ENCODE results near the gene SPSB4.
"Not testable (repeated sequence)": the region's sequence is repeated elsewhere in the genome, so short reads cannot be mapped to it uniquely, and the experiment has no call there.

Gene SPSB4

DNA sequence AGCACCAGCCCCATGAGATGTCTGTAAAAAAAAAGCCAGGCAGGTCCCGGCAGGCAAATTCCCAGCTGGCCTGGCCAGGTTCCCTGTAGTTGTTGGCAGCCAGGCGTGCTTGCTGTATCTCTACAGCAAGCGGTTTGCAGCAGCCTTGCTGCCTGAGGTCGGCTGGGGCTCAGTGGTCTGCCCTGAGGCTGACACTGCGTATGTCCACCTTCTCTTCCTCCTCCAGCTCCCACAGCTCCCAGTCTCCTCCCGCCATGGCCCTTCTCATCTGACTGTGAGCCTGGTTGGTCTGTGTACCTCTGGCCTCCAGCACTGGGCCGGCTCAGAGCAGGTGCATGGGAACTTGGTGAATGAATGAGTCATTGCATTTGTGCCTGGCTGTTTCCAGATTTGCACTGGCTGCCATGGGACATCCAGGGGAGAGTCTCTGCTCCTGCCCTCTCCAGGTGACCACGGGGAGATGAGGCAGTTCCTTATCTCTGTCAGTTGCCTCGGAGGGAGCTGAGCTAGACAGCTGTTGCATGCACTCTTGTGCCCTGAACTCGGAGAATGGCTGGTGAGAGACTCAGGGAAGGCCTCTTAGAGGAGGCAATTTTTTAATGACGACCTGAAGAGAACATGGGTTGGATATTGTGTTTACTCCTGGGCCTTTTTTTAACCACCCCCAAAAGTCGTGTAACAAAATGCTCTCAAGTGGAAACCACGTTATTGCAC is 43.0 kb downstream of the SPSB4 start:
- DNase-seq (ENCODE audit: low spot score): no peak

DNA sequence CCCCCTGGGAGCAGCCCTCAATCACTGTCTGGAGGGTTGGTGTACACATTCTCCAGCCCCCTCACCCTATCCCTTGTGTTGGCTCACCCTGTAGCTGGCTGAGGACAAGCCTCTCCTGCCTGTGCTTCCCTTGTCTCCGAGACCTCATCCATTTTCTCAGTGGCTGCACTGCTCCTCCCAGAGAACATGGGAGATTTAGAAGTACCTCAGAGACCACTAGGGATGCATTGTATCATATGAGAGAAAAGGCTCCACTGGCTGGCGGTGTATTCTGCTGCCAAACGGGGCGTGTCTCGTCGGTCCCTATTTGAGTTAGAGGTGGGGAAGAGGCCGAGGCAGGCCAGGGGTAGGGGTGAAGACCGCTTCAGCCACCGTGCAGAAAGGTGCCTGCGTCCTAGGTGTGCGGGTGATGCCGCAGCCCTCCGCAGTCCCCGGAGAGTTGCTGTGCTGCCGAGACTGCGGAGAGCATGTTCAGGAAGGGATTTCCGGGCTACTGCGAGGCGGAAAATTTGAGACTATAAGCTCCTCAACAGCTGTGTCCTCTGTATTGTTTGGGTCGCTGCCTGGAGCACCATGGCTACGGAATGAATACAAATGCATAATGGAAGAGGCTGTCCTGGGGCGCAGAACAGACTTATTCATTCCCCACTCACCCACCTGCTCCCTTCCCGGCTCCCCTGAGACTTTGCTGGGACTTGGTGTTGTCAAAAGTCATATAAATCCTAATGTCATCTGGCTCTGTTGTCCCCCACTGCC is 43.8 kb downstream of the SPSB4 start:
- DNase-seq (ENCODE audit: low spot score): no peak

DNA sequence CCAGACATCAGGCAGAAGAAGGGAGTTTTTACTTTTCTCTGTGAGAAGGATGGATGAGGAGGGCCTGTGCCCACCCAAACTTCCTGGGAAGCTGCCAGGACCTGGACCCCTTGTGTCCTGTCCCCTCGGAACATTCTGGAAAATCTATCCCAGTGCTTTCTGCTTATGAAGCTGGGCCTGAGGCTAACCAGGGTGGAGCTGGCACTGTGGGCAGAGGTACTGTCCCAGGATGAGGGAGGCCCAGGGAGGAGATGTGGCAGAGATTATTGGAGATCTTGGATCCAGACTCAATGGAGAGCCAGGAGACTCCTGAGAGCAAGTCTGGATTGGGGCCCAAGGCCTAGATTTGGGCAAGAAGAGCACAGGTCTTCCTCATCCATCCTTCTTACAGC is 44.4 kb downstream of the SPSB4 start:
- no peak for DNase-seq (ENCODE audit: low spot score)

DNA sequence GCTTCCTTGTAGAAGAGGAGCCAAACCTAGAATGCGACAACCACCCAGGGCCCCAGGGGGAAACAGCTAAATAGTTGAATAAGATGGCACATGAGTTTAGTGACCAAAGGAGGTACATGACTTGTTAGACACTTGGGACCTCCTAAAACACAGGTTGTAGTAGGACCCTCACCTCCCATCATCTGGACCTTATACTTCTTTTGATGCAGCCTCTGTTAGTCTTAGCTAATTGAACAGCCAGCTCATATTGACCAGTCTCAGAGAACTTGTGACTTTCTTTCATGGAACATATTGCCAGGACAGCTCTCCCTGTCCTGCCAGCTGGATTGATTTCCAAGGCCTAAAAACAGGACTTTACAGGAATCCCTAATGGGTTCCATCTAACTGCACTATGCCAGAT is 45.0 kb downstream of the SPSB4 start:
- no peak for DNase-seq (ENCODE audit: low spot score)

GRCh38 chr3:141096981-141097380 is 45.8 kb downstream of the SPSB4 start:
- DNase-seq (ENCODE audit: low spot score): no peak

DNA sequence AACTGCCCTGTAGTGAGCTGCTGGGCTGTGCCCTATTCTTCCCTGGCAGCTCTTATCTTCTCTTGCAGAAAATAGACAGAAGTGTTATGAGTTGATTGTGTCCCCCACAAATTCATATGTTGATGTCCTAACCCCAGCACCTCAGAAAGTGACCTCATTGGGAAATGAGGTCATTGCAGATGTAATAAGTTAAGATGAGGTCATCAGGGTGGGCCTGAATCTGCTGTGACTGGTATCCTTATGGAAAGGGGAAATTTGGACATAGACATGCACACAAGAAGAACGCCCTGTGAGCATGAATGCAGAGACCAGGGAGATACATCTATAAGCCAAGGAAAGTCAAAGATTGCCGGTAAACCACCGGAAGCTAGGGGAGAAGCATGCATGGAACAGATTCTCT is 49.0 kb downstream of the SPSB4 start:
- DNase-seq (ENCODE audit: low spot score): no peak

DNA sequence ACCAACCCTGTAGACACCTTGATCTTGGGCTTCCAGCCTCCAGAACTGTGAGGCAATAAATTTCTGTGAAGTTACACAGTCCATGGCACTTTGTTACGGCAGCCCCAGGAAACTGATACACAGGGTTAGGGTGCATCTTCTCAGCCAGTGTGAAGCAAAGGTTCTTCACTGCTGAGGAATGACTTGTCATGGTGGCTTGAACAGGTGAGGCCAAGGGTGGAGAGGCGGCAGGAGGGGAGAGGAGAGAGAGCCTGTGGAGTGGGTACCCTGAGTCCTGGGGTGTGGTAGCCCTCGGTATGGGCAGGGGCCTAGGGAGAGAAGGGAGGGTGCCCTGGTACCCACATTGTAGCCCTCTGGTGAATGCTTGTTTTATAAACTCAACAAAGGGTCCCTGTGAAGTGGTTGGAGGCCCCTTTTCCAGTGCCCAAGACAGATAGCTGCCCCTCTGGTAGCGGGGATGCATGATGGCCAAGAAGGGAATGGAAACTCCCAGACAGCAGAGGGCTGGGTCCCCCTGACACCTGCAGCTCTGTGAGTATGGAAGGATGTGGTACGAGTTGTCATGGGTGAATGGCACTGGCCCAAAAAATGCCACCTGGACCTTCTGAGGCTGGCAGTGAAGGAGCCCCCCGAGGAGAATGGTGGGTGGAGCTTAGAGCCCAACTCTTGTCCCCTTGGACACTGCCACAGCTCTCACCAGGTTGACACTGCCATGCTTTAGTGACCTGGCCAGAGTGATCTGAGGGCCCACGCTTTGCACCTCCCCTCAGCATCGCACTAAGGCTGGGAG is 49.6 kb downstream of the SPSB4 start:
- DNase-seq (ENCODE audit: low spot score): no peak

DNA sequence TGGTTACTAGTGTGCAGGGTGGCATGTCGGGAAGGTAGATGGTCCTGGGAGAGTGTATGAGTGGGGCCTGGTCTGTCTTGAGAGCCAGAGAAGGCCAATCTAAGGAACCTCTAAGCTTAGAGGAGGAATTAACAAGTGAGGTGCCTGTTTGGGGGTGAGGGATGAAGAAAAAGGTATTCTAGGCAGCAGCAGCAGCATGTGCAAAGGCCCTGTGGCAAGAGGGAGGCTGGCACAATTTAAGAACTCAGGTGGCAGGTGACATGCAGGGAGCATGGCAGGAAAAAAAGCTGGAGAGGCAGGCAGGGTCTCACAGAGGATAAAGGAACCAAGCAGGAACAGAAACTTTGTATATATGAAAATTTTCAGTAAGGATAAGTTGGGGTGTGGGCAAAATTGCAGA is 51.2 kb downstream of the SPSB4 start:
- no peak for DNase-seq (ENCODE audit: low spot score)

- DNase-seq (ENCODE audit: low spot score): no peak
Observed at GRCh38 chr3:141103067-141103466, 51.9 kb downstream of the SPSB4 start.

DNA sequence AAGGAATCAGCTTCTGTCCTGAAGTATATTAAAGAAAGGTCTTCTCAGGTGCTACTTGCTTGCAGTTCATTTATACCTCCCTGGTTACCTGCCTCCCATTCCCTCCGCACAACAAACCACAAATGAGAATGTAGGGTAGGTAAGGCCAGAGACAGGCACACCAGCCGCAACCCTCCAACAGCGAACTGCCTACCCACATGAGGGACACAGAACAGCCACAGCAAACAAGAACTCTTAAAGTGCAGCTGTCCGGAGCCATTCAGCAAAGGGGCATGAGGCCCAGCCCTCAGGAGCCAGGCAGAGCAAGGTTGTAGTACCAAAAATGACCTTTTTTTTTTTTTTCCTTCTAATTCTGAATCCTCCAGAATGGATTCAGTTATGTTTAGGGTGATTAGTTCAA is 52.4 kb downstream of the SPSB4 start:
- no peak for DNase-seq (ENCODE audit: low spot score)

DNA sequence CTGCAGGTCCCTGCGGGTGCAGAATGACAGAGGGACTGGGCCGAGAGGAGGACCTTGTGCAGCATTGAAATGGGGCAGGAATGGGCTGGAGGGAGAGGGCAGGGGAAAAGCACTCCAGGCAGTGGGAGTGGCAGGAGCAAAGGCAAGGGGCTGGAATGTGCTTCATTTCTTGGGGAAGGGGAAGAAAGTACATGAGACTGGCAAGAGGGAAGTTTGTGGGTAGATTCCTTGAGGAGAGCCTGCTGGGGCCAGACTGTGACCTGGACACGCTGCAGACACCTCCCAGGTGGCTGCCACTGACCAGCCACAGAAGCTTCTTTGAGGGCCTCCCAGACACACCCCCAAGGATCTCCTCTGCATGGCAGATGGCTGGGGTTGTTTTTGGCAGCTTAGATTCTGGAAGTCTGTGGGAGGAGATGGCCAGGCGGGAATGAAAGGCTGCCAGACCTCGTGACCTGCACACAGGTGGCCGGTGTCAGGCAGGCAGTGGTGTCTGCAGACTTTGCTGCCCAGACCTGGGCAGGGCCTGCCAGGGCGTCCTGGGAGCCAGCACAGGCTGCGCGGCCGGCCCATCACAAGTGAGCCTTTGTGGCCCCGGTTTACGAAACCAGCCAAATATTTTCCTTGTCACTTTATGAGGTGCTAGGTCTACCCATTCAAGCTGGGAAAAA is 53.1 kb downstream of the SPSB4 start:
- DNase-seq (ENCODE audit: low spot score): no peak

- DNase-seq (ENCODE audit: low spot score): peak; percentile 83
Observed at GRCh38 chr3:141105828-141106628, 54.9 kb downstream of the SPSB4 start.

- no peak for DNase-seq (ENCODE audit: low spot score)
Observed at GRCh38 chr3:141106842-141107241, 55.7 kb downstream of the SPSB4 start.

- DNase-seq (ENCODE audit: low spot score): no peak
Observed at GRCh38 chr3:141108039-141108438, 56.9 kb downstream of the SPSB4 start.

DNA sequence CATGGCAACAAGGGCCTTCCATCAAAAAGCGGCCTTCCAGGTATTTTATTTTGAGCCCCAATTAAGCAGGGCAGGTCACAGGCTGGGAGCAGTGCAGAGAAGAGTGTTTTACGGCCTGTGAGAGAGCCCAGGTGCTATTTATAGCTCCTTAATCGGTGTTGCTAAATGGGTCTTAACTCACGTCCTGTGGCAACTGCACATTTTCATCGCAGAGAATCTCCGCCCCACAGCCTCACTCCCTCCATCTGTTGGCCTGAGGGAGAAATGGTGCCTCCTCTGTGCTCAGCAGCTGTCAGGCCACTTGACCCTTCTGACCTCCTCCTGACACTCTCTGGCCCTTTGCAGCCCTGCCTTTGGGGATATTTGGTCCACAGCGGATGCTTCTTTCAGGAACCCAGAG is 58.6 kb downstream of the SPSB4 start:
- DNase-seq (ENCODE audit: low spot score): no peak

DNA sequence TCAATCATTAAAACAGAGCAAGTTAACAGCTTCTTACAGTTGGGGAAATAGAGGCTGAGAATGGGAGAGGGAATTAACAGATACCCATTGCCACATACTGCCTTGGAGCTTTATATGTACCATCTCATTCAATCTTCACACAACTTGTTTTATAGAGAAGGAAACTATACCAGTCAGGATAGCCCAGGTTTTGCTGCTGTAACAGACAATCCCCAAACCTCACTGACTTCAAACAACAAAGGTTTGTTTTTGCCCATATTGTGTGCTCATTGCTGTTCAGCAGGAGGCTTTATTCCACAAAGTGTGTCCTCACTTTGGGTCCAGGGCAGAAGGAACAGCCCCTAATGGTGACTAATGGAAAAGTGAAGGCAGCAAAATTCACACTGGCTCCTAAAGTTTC is 59.2 kb downstream of the SPSB4 start:
- DNase-seq (ENCODE audit: low spot score): no peak

DNA sequence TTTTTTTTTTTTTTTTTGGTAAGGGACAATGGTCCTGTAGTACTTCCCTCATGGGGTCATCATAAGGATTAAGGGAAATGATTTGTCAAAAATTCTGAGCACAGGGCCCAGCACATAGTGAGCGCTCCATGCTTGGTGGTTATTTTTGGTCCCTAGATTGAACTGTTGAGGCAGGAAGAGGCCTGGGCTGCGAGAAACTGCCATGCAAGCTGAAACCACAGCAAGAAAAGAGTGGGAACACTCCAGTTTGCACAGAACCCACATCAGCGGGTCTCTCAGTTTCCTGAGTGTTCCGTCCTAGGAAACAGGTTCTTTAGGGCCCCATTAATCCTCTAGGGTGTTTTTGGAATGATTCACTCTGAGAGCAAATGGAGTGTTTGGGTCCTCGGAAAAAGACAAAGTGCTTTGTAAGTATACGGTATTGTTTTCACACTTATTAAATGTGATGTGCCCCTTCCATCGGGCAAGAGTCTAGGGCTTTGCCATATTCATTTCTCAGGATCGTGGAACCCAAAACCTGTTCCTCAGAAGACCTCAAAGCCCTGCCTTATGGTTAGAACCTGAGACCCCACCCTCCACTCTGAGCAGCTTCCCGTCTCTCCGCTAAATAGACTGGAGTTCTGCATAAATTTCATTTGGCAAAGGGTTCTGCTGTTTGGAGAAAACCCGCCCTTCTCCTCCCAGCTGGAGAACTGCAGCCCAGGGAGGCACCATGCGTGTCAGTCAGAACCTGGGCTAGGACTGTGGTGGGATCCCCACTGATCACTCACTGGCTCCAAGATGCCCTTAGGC is 60.4 kb downstream of the SPSB4 start:
- DNase-seq (ENCODE audit: low spot score): no peak

DNA sequence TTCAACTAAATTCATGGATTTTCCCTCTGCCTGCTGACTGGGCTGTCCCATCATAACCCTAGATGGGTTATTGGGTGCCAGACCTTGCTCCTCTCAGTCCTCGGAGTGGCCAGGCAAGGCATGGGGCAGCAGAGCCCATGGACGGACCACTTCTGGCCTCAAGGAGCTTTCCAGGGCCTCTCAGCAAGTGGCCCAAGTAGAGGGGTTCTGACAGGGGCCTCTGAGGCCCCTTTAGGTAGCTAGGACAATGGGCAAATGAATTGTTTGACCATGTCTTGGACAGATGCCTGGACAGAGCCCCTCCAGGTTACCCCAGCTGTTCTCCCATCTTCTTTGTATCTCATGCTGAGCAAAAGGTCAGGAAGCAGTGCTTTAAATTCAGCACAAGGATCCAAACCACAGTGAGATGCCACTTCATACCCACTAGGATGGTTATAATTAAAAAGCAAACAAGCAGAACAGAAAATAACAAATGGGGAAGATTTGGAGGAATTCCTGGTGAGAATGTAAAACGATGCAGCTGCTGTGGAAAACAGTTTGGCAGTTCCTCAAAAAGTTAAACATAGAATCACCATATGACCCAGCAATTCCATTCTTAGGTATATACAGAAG is 61.6 kb downstream of the SPSB4 start:
- DNase-seq (ENCODE audit: low spot score): no peak

DNA sequence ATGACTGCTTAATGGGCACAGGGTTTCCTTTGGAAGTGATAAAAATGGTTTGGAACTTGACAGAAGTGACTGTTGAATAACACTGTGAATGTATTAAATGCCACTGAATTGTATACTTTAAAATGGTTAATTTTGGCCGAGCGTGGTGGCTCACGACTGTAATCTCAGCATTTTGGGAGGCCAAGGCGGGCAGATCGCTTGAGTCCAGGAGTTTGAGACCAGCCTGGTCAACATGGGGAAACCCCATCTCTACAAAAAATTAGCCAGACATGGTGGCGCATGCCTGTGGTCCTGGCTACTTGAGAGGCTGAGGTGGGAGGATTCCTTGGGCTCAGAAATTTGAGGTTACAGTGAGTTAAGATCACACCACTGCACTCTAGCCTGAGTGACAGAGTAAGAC is 62.5 kb downstream of the SPSB4 start:
- not testable (repeated sequence) for DNase-seq (ENCODE audit: low spot score)

DNA sequence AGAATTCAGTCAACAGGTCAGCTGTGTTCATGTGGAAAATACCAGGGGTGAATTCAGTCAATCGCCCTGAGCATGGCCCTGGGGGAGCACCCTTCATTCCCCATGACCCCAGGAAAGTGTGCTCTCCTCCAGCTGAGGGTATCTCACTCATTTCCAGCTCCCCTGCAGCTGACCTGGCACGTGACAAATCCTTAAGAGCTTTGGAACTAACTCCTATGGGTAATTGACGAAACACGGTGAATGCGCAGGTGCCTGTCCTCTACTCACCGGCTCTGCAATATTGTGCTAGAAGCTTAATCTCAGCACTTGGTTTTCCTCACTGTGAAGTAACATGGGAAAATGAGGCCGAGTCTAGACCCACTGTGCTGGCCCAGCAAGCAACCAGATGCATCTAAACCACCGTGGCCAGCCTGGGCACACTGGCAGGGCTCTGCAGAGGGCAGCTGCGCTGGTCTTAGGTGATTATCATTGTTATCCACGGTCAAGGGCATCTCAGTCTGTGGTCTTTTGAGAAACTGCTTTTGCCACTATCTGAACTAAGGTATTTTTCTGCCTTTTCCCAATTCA is 63.1 kb downstream of the SPSB4 start:
- no peak for DNase-seq (ENCODE audit: low spot score)

Data from SK-N-DZ (cell line).